ENCODE measurements around the gene PPP2R2C.

PPP2R2C gene

DNA sequence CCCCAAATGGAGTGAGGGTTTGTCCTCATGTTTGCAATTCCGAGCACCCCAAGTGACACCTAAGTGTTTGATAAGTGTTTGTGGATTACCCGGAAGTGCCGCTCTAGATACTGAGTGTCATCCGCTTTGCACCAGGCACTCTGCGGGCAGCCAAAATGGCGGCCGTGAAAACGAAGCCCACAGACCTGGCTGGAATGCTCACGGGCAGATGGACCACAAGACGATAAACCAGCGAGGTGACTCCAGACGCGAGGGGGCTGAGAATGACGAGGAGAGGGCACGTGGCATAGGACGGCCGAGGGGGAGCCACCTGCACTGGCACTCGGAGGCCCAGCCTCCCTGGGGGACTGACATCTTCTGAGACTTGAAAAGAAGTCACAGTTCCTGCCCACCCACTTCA lies 51.0 kb downstream of the PPP2R2C start (continued):
- TF ChIP-seq, protein P1, sequence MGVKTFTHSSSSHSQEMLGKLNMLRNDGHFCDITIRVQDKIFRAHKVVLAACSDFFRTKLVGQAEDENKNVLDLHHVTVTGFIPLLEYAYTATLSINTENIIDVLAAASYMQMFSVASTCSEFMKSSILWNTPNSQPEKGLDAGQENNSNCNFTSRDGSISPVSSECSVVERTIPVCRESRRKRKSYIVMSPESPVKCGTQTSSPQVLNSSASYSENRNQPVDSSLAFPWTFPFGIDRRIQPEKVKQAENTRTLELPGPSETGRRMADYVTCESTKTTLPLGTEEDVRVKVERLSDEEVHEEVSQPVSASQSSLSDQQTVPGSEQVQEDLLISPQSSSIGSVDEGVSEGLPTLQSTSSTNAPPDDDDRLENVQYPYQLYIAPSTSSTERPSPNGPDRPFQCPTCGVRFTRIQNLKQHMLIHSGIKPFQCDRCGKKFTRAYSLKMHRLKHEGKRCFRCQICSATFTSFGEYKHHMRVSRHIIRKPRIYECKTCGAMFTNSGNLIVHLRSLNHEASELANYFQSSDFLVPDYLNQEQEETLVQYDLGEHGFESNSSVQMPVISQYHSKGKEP (tag by site-specific recombination; IDR thresholded peaks at IDR 0.05) = no peak
- no peak for TF ChIP-seq EGR2 (tag by site-specific recombination; IDR thresholded peaks at IDR 0.05; ENCODE audit: low read depth)
- no peak for TF ChIP-seq ZNF521 (tag by site-specific recombination; IDR thresholded peaks at IDR 0.05)
- TF ChIP-seq ZNF423 (tag by site-specific recombination; IDR thresholded peaks at IDR 0.05) = no peak
- TF ChIP-seq ZNF830 (tag by site-specific recombination; IDR thresholded peaks at IDR 0.05; ENCODE audit: low read depth) = no peak

DNA sequence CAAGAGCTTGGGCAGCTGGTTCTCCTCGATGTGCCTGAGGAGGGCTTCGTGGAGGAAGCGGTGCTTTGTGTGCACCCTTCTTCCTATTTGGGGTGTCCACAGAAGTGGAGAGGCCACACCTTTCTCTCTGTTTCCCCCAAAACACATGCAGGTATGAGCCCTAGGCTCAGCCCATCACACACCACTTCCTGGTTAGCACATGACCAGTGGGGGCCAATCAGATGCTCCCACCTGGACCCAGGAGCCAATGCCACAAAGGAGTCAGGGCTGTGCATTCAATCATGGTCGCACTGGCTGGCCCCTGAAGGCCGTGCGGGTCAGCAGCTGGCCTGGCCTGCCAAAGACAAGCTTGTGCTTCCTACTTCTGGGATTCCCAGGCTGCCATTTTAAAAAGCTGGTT lies 51.4 kb downstream of the PPP2R2C start:
- CTCF ChIA-PET = no interaction called here
- Histone ChIP-seq H3K4me1 (ENCODE audit: control insufficient read depth, insufficient read depth, low read length) (no peaks in the 10 kb centered on the region), H3K27ac (ENCODE audit: extremely low read depth, low read depth, low read length) (no peak overlapping the region), H3K9me3 (ENCODE audit: control insufficient read depth, insufficient read depth, low read depth, low read length) (no peaks in the 10 kb centered on the region), H3K36me3 (ENCODE audit: control insufficient read depth in 2 of 2, insufficient read depth in 1 of 2, low read length in 2 of 2) (peaks cover 0 to 3% of the 10 kb centered on the region in 2 experiments; a peak in 1 of 3 replicates), H3K4me3 (ENCODE audit: low read depth, low read length) (no peak overlapping the region)
- POLR2A ChIA-PET = no interaction called here
- TF ChIP-seq OSR2 (tag by site-specific recombination; IDR thresholded peaks at IDR 0.05) (no peak), ZNF16 (tag by site-specific recombination; IDR thresholded peaks at IDR 0.05; ENCODE audit: low read depth) (no peak), SCRT1 (tag by site-specific recombination; IDR thresholded peaks at IDR 0.05; ENCODE audit: borderline replicate concordance) (no peak), HOXC10 (CRISPR knock-in tag; IDR thresholded peaks at IDR 0.05) (no peak), ZNF157 (tag by site-specific recombination; IDR thresholded peaks at IDR 0.05) (no peak), ZNF621 (tag by site-specific recombination; IDR thresholded peaks at IDR 0.05) (no peak), ZNF350 (tag by site-specific recombination; IDR thresholded peaks at IDR 0.05) (no peak), ZNF223 (tag by site-specific recombination; IDR thresholded peaks at IDR 0.05) (no peak), ZSCAN16 (tag by site-specific recombination; IDR thresholded peaks at IDR 0.05) (no peak), ZNF791 (tag by site-specific recombination; IDR thresholded peaks at IDR 0.05) (no peak), ZNF626 (tag by site-specific recombination; IDR thresholded peaks at IDR 0.05) (no peak)
- TF ChIP-seq, protein P2, sequence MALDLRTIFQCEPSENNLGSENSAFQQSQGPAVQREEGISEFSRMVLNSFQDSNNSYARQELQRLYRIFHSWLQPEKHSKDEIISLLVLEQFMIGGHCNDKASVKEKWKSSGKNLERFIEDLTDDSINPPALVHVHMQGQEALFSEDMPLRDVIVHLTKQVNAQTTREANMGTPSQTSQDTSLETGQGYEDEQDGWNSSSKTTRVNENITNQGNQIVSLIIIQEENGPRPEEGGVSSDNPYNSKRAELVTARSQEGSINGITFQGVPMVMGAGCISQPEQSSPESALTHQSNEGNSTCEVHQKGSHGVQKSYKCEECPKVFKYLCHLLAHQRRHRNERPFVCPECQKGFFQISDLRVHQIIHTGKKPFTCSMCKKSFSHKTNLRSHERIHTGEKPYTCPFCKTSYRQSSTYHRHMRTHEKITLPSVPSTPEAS (tag by site-specific recombination; IDR thresholded peaks at IDR 0.05) = no peak
- TF ChIP-seq, protein P3, sequence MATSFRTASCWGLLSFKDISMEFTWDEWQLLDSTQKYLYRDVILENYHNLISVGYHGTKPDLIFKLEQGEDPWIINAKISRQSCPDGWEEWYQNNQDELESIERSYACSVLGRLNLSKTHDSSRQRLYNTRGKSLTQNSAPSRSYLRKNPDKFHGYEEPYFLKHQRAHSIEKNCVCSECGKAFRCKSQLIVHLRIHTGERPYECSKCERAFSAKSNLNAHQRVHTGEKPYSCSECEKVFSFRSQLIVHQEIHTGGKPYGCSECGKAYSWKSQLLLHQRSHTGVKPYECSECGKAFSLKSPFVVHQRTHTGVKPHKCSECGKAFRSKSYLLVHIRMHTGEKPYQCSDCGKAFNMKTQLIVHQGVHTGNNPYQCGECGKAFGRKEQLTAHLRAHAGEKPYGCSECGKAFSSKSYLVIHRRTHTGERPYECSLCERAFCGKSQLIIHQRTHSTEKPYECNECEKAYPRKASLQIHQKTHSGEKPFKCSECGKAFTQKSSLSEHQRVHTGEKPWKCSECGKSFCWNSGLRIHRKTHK (tag by site-specific recombination; IDR thresholded peaks at IDR 0.05) = no peak
- TF ChIP-seq, protein P1 (tag by site-specific recombination; IDR thresholded peaks at IDR 0.05) = no peak
- TF ChIP-seq, protein P4, sequence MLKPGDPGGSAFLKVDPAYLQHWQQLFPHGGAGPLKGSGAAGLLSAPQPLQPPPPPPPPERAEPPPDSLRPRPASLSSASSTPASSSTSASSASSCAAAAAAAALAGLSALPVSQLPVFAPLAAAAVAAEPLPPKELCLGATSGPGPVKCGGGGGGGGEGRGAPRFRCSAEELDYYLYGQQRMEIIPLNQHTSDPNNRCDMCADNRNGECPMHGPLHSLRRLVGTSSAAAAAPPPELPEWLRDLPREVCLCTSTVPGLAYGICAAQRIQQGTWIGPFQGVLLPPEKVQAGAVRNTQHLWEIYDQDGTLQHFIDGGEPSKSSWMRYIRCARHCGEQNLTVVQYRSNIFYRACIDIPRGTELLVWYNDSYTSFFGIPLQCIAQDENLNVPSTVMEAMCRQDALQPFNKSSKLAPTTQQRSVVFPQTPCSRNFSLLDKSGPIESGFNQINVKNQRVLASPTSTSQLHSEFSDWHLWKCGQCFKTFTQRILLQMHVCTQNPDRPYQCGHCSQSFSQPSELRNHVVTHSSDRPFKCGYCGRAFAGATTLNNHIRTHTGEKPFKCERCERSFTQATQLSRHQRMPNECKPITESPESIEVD (tag by site-specific recombination; IDR thresholded peaks at IDR 0.05) = no peak
